Neutrophil (primary cell): Measurements from ENCODE around the gene MCTP2.
A peak's percentile ranks its signal among the peaks of the same experiment; 100 is the strongest.

ENCODE experiments used
- H3K27ac ChIP-seq: fragments of 200-600 bp; sonication (generic); 2 replicates; pipeline ENCODE4 v1.5.1; 2016; ENCODE audit warnings: mild to moderate bottlenecking, moderate library complexity
- H3K27me3 ChIP-seq: fragments of 200-600 bp; sonication (generic); 2 replicates; pipeline ENCODE4 v1.6.0; 2016; ENCODE audit warnings: mild to moderate bottlenecking
- H3K36me3 ChIP-seq: fragments of 200-600 bp; sonication (generic); 2 replicates; pipeline ENCODE4 v1.5.1; 2017
- H3K4me1 ChIP-seq, 2 experiments: fragments of 200-600 bp in 1 of 2; sonication (generic) in 1 of 2; 1 replicate in 1 of 2; 2 replicates in 1 of 2; pipeline versions ENCODE4 v1.5.1 to v1.6.1; 2013 to 2016; ENCODE audit warnings: low read depth in 1 of 2, low read length in 1 of 2, mild to moderate bottlenecking in 1 of 2, moderate library complexity in 1 of 2; ENCODE audit not compliant: control insufficient read depth in 1 of 2, insufficient read depth in 1 of 2
- H3K4me3 ChIP-seq, 2 experiments: fragments of 200-600 bp in 1 of 2; sonication (generic) in 1 of 2; 1 replicate in 1 of 2; 2 replicates in 1 of 2; pipeline ENCODE4 v1.5.1; 2013 to 2016; ENCODE audit warnings: low read depth in 1 of 2, low read length in 1 of 2, mild to moderate bottlenecking in 1 of 2, moderate library complexity in 1 of 2
- H3K9me3 ChIP-seq: fragments of 200-600 bp; sonication (generic); 2 replicates; pipeline ENCODE4 v1.5.1; 2016
- CTCF ChIP-seq: fragments of 200-600 bp; sonication (generic); IDR thresholded peaks from 2 replicates; pipeline ENCODE4 v1.5.1; 2016; ENCODE audit warnings: antibody characterized with exemption

MCTP2 gene

DNA sequence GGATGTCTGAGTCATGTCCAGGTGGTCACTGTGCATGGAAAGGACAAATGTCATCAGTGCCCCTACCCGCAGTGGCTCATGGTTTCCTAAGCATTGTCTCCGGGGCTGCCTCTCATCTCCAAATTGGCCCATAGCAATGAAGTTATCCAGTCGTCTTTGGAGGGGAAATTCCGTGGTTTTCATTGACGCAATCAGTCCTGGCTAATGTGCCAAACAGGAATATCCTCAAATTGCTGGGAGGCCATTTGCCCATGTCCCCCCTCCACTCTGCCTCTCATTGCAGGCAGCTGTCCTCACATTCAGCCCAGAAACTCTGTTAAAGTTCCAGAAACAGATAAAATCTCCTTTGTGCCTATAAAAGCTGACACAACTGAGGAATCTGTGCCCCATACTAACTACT is 81.6 kb downstream of the MCTP2 start:
- no peaks in the 10 kb centered on the region for H3K27me3 ChIP-seq
- H3K4me1 ChIP-seq = no peaks in the 10 kb centered on the region
- no peak for TF ChIP-seq CTCF
- H3K36me3 ChIP-seq = peaks cover 86% of the 10 kb centered on the region
- no peaks in the 10 kb centered on the region for H3K9me3 ChIP-seq
- peak overlapping the region; percentile 39 for H3K27ac ChIP-seq
- H3K4me3 ChIP-seq = no peak overlapping the region

GRCh38 chr15:94314639-94315038 is 83.3 kb downstream of the MCTP2 start:
- Histone ChIP-seq H3K27ac (no peak overlapping the region), H3K36me3 (peaks cover 87% of the 10 kb centered on the region), H3K9me3 (no peaks in the 10 kb centered on the region), H3K27me3 (no peaks in the 10 kb centered on the region), H3K4me1 (no peaks in the 10 kb centered on the region), H3K4me3 (no peak overlapping the region)
- TF ChIP-seq CTCF = no peak

GRCh38 chr15:94317211-94317610 is 85.8 kb downstream of the MCTP2 start:
- no peaks in the 10 kb centered on the region for H3K27me3 ChIP-seq
- H3K4me3 ChIP-seq = no peak overlapping the region
- TF ChIP-seq CTCF = no peak
- no peaks in the 10 kb centered on the region for H3K9me3 ChIP-seq
- peaks cover 8 to 13% of the 10 kb centered on the region in 2 experiments for H3K4me1 ChIP-seq
- H3K36me3 ChIP-seq = peaks cover 96% of the 10 kb centered on the region
- peak overlapping the region; percentile 15 for H3K27ac ChIP-seq

DNA sequence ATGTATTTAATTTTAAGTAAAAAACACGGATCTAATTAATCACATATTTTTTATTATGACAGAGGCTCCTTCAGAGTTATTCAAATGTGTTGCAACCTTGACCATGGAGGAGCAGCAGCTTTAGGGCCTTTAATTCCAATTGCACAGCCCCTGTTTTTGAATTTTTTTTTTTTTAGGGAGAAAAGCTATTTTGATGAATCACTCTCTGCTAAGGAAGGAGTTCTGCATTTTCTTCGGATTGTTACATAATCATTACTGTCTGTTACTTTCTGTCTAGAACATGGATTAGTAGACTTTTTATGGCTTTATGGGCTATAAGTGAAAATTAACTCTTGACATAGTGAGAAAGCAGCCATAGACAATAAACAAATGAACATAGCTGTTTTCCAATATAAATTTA is 90.8 kb downstream of the MCTP2 start:
- H3K4me1 ChIP-seq = peaks cover 31 to 41% of the 10 kb centered on the region in 2 experiments
- no peak for TF ChIP-seq CTCF
- peak overlapping the region in 1 of 2 experiments; percentile 2 for H3K4me3 ChIP-seq
- H3K27me3 ChIP-seq = no peaks in the 10 kb centered on the region
- H3K36me3 ChIP-seq = peaks cover 61% of the 10 kb centered on the region
- H3K27ac ChIP-seq = peak overlapping the region; percentile 65
- no peaks in the 10 kb centered on the region for H3K9me3 ChIP-seq

- Histone ChIP-seq H3K9me3 (no peaks in the 10 kb centered on the region), H3K4me1 (peaks cover 31 to 41% of the 10 kb centered on the region in 2 experiments), H3K27ac (peak overlapping the region; percentile 65), H3K36me3 (peaks cover 52% of the 10 kb centered on the region), H3K4me3 (no peak overlapping the region), H3K27me3 (no peaks in the 10 kb centered on the region)
- no peak for TF ChIP-seq CTCF
Observed at GRCh38 chr15:94323076-94323475, 91.7 kb downstream of the MCTP2 start.
